CD4-positive, CD25-positive, alpha-beta regulatory T cell (primary cell): Measurements from ENCODE around the gene CEBPE. TPM values are rescaled to one million over a fixed set of nuclear protein-coding genes. Genes with fewer than 3 reads are reported as not detected.
"Not testable (repeated sequence)": the region's sequence is repeated elsewhere in the genome, so short reads cannot be mapped to it uniquely, and the experiment has no call there.

Source experiments
- ATAC-seq, 2 donors: fragments of 150-1000 bp; cut with Tn5 transposase; one replicate each; pipeline ENCODE4 v1.10.0; 2021; ENCODE audit warnings: low read depth in 2 of 2, moderate number of reproducible peaks in 2 of 2, moderate library complexity in 1 of 2
- DNase-seq, 3 donors: peaks; one replicate each; pipeline versions ENCODE4 v3.0.0 to v3.0.0-alpha.2; 2012 to 2022; ENCODE audit warnings: mixed read lengths in 1 of 3
- H3K27ac ChIP-seq: one replicate; pipeline ENCODE4 v1.7.0; 2013; ENCODE audit warnings: mild to moderate bottlenecking, low read length; ENCODE audit not compliant: insufficient read depth, poor library complexity, severe bottlenecking
- H3K27me3 ChIP-seq: one replicate; pipeline ENCODE4 v1.7.0; 2013; ENCODE audit warnings: low read length; ENCODE audit not compliant: control insufficient read depth, insufficient read depth
- H3K36me3 ChIP-seq: one replicate; pipeline ENCODE4 v1.7.0; 2013; ENCODE audit warnings: mild to moderate bottlenecking, low read length, moderate library complexity; ENCODE audit not compliant: control insufficient read depth, insufficient read depth
- H3K4me1 ChIP-seq: 2 replicates; pipeline ENCODE4 v1.7.0; 2013; ENCODE audit warnings: mild to moderate bottlenecking, low read length; ENCODE audit not compliant: insufficient read depth, control insufficient read depth, poor library complexity, severe bottlenecking
- H3K4me3 ChIP-seq: one replicate; pipeline ENCODE4 v1.7.0; 2013; ENCODE audit warnings: low read depth, mild to moderate bottlenecking, low read length, moderate library complexity
- H3K9me3 ChIP-seq, 2 experiments: 1 replicate in 1 of 2; 2 replicates in 1 of 2; pipeline ENCODE4 v1.7.0; 2013; ENCODE audit warnings: low read length in 2 of 2, mild to moderate bottlenecking in 1 of 2, moderate library complexity in 1 of 2; ENCODE audit not compliant: control insufficient read depth in 2 of 2
- H3K27ac Mint-ChIP-seq, 3 donors: one replicate each; pipeline ENCODE4 v1.8.0; 2020 to 2022; ENCODE audit warnings: mild to moderate bottlenecking in 3 of 3, mixed read lengths in 3 of 3, moderate library complexity in 2 of 3
- H3K27me3 Mint-ChIP-seq: one replicate; pipeline ENCODE4 v1.8.0; 2022; ENCODE audit warnings: mild to moderate bottlenecking, mixed read lengths
- H3K36me3 Mint-ChIP-seq: one replicate; pipeline ENCODE4 v1.8.0; 2020; ENCODE audit warnings: mixed read lengths
- H3K4me1 Mint-ChIP-seq, 4 donors: one replicate each; pipeline ENCODE4 v1.8.0; 2020 to 2022; ENCODE audit warnings: mixed read lengths in 4 of 4, mild to moderate bottlenecking in 1 of 4
- H3K4me3 Mint-ChIP-seq, 4 donors: one replicate each; pipeline ENCODE4 v1.8.0; 2020 to 2022; ENCODE audit warnings: mild to moderate bottlenecking in 4 of 4, mixed read lengths in 4 of 4, moderate library complexity in 3 of 4
- H3K9me3 Mint-ChIP-seq, 7 donors: one replicate each; pipeline ENCODE4 v1.8.0; 2020 to 2022; ENCODE audit warnings: mixed read lengths in 7 of 7, mild to moderate bottlenecking in 3 of 7, moderate library complexity in 2 of 7
- polyA plus RNA-seq, 4 donors: library from polyadenylated mRNA; unstranded; fragments of 300-500 nt; fragmentation: Illumina TruSeq; gene quantifications; one replicate each; pipeline ENCODE4 v1.2.3, GENCODE V29; 2021
- total RNA-seq: library from RNA; stranded (reverse); gene quantifications from one replicate; pipeline ENCODE4 v1.2.3, GENCODE V29; 2022

The CEBPE gene
- total and polyA plus RNA-seq, 5 donors from 2014 or later = 0.14 to 0.29 (median 0.24) TPM; not detected in 2

- Histone ChIP-seq H3K36me3 (no peaks in the 10 kb centered on the region), H3K27ac (no peak overlapping the region), H3K4me1 (no peaks in the 10 kb centered on the region), H3K4me3 (no peak overlapping the region), H3K9me3 (no peaks in the 10 kb centered on the region), H3K27me3 (peaks cover 3% of the 10 kb centered on the region)
- no peaks in the 10 kb centered on the region for H3K36me3 Mint-ChIP-seq
- H3K27me3 Mint-ChIP-seq = peaks cover 12% of the 10 kb centered on the region
- H3K9me3 Mint-ChIP-seq = peaks cover 0 to 1% (median 0%) of the 10 kb centered on the region in 7 donors
- no peak for DNase-seq
- no peak overlapping the region for H3K4me3 Mint-ChIP-seq
- no peak overlapping the region for H3K27ac Mint-ChIP-seq
- ATAC-seq = no peak
- peaks cover 0 to 2% (median 0%) of the 10 kb centered on the region in 4 donors for H3K4me1 Mint-ChIP-seq
Measured at GRCh38 chr14:23110579-23111365, 8.3 kb downstream of the CEBPE start.

- H3K27ac Mint-ChIP-seq = no peak overlapping the region
Measured at GRCh38 chr14:23109769-23110168, 9.3 kb downstream of the CEBPE start.

GRCh38 chr14:23108169-23108568 lies 10.9 kb downstream of the CEBPE start:
- not testable (repeated sequence) for H3K27ac ChIP-seq, ATAC-seq, H3K4me1 Mint-ChIP-seq, H3K36me3 ChIP-seq, H3K36me3 Mint-ChIP-seq, H3K27me3 Mint-ChIP-seq, H3K27me3 ChIP-seq, DNase-seq, H3K9me3 ChIP-seq, H3K9me3 Mint-ChIP-seq, H3K4me3 ChIP-seq, H3K4me1 ChIP-seq, H3K4me3 Mint-ChIP-seq, H3K27ac Mint-ChIP-seq

More at GRCh38 chr14:23109769-23110168, 9.3 kb downstream of the CEBPE start:
- Histone ChIP-seq H3K27me3 (peaks cover 3% of the 10 kb centered on the region), H3K4me1 (no peaks in the 10 kb centered on the region), H3K27ac (no peak overlapping the region), H3K36me3 (no peaks in the 10 kb centered on the region), H3K4me3 (no peak overlapping the region), H3K9me3 (no peaks in the 10 kb centered on the region)
- H3K36me3 Mint-ChIP-seq = no peaks in the 10 kb centered on the region
- peaks cover 0 to 1% (median 0%) of the 10 kb centered on the region in 7 donors for H3K9me3 Mint-ChIP-seq
- peaks cover 0 to 2% (median 0%) of the 10 kb centered on the region in 4 donors for H3K4me1 Mint-ChIP-seq
- ATAC-seq = no peak
- H3K4me3 Mint-ChIP-seq = no peak overlapping the region
- peaks cover 12% of the 10 kb centered on the region for H3K27me3 Mint-ChIP-seq
- DNase-seq = no peak

GRCh38 chr14:23107620-23108019 lies 11.4 kb downstream of the CEBPE start:
- not testable (repeated sequence) for H3K4me3 ChIP-seq, DNase-seq, H3K4me3 Mint-ChIP-seq, H3K9me3 ChIP-seq, H3K4me1 ChIP-seq, H3K36me3 Mint-ChIP-seq, H3K9me3 Mint-ChIP-seq, H3K36me3 ChIP-seq, H3K27me3 Mint-ChIP-seq, H3K27ac Mint-ChIP-seq, H3K27me3 ChIP-seq, H3K4me1 Mint-ChIP-seq, H3K27ac ChIP-seq, ATAC-seq

- peaks cover 7% of the 10 kb centered on the region for H3K27me3 Mint-ChIP-seq
- H3K4me1 Mint-ChIP-seq = no peaks in the 10 kb centered on the region
- ATAC-seq = no peak
- Histone ChIP-seq H3K4me1 (no peaks in the 10 kb centered on the region), H3K27ac (no peak overlapping the region), H3K9me3 (no peaks in the 10 kb centered on the region), H3K4me3 (no peak overlapping the region), H3K27me3 (peaks cover 3% of the 10 kb centered on the region), H3K36me3 (no peaks in the 10 kb centered on the region)
- no peak for DNase-seq
- no peak overlapping the region for H3K4me3 Mint-ChIP-seq
- H3K9me3 Mint-ChIP-seq = no peaks in the 10 kb centered on the region
- H3K27ac Mint-ChIP-seq = peak overlapping the region in 1 of 3 donors; percentile 44
- no peaks in the 10 kb centered on the region for H3K36me3 Mint-ChIP-seq
Measured at GRCh38 chr14:23106747-23107045, 12.4 kb downstream of the CEBPE start.

GRCh38 chr14:23105348-23105824 lies 13.7 kb downstream of the CEBPE start:
- ATAC-seq (no peak), DNase-seq (no peak)
- Histone ChIP-seq H3K4me3 (no peak overlapping the region), H3K27ac (no peak overlapping the region), H3K9me3 (no peaks in the 10 kb centered on the region), H3K4me1 (no peaks in the 10 kb centered on the region), H3K27me3 (peaks cover 2% of the 10 kb centered on the region), H3K36me3 (no peaks in the 10 kb centered on the region)
- Mint-ChIP-seq H3K27ac (no peak overlapping the region), H3K36me3 (no peaks in the 10 kb centered on the region), H3K27me3 (peaks cover 7% of the 10 kb centered on the region), H3K9me3 (no peaks in the 10 kb centered on the region), H3K4me3 (peak overlapping the region in 1 of 4 donors; percentile 39), H3K4me1 (peaks cover 0 to 5% (median under 1%) of the 10 kb centered on the region in 4 donors)

- Mint-ChIP-seq H3K36me3 (peaks cover under 1% of the 10 kb centered on the region), H3K27me3 (peaks cover 7% of the 10 kb centered on the region), H3K4me1 (peaks cover 0 to 5% (median 4%) of the 10 kb centered on the region in 4 donors), H3K27ac (peak within 1 kb of the TSS in 1 of 3 donors; percentile 25), H3K9me3 (no peaks in the 10 kb centered on the region), H3K4me3 (peak within 1 kb of the TSS in 1 of 4 donors; percentile 39)
- H3K9me3 ChIP-seq = no peaks in the 10 kb centered on the region
- no peak for ATAC-seq
- no peak for DNase-seq
- no peaks in the 10 kb centered on the region for H3K27me3 ChIP-seq
- H3K27ac ChIP-seq = no peak within 1 kb of the TSS
- H3K4me1 ChIP-seq = no peaks in the 10 kb centered on the region
- H3K36me3 ChIP-seq = no peaks in the 10 kb centered on the region
- no peak within 1 kb of the TSS for H3K4me3 ChIP-seq
Measured at GRCh38 chr14:23104591-23105347, 14.3 kb downstream of the CEBPE start, which contains the start of gene CIROP. Gene CIROP (minus strand): TSS chr14:23104989. CDS start chr14:23104920, 69 bp downstream.
